K562 (cell line): Measurements from ENCODE around the gene CWC22. TPM values are rescaled to one million over a fixed set of nuclear protein-coding genes. Genes with fewer than 3 reads are reported as not detected.

Source experiments
- ATAC-seq: fragments of 200-7000 bp; cut with Tn5 transposase; 3 replicates; pipeline ENCODE4 v1.9.1; 2020; ENCODE audit warnings: moderate library complexity
- BruUV-seq: library from RNA; stranded (reverse); fragments of 400-500 nt; replicated peaks from 2 replicates; lab custom pipeline; 2021; lab: Mats Ljungman, UMichigan
- CTCF ChIA-PET: fragments of 300-600 bp; formaldehyde crosslinking; extraction: SDS; loops from one replicate; lab custom pipeline; 2021; ENCODE audit warnings: low intra/inter-chr PET ratio; lab: Yijun Ruan, JAX
- POLR2A ChIA-PET: fragments of 300-600, 350-650 bp; sonication (Branson Sonifier 250); formaldehyde crosslinking; extraction: SDS; loops from one replicate; lab custom pipeline; 2021; ENCODE audit warnings: antibody characterized with exemption, inconsistent platforms; lab: Yijun Ruan, JAX
- DNase-seq, 4 experiments: peaks; one replicate each; pipeline versions ENCODE4 v3.0.0 to v3.0.0-alpha.2; 2011 to 2018; ENCODE audit warnings: low spot score in 3 of 4, mixed read lengths in 3 of 4; ENCODE audit errors: extremely low read depth in 1 of 4
- FAIRE-seq: peaks from 2 replicates; lab custom pipeline; 2011; peaks lifted over from hg19 to GRCh38; lab: Jason Lieb, UNC
- H2AFZ ChIP-seq: 2 replicates; pipeline ENCODE4 v1.6.0; 2011; ENCODE audit warnings: low read depth, low read length, control low read depth, inconsistent platforms
- H3K27ac ChIP-seq: fragments of 200-600 bp; 3 replicates; pipeline ENCODE4 v1.8.0; 2011; ENCODE audit warnings: low read depth, mild to moderate bottlenecking, control low read depth, inconsistent platforms, low read length, moderate library complexity, mixed read lengths; ENCODE audit errors: extremely low read depth
- H3K27me3 ChIP-seq, 2 experiments: fragments of 300-600 bp in 1 of 2; 2 replicates in 1 of 2; 3 replicates in 1 of 2; pipeline versions ENCODE4 v1.6.0 to v1.8.0; 2011; ENCODE audit warnings: inconsistent platforms in 2 of 2, low read length in 2 of 2, mild to moderate bottlenecking in 1 of 2, mixed read lengths in 1 of 2, moderate library complexity in 1 of 2; ENCODE audit not compliant: control insufficient read depth in 2 of 2, insufficient read depth in 2 of 2
- H3K36me3 ChIP-seq: fragments of 300-600 bp; 3 replicates; pipeline ENCODE4 v1.8.0; 2011; ENCODE audit warnings: mild to moderate bottlenecking, low read length, inconsistent platforms; ENCODE audit not compliant: control insufficient read depth, insufficient read depth
- H3K4me1 ChIP-seq, 2 experiments: fragments of 200-600 bp in 1 of 2; replicated peaks in 1 of 2; 2 replicates in 1 of 2; 3 replicates in 1 of 2; pipeline versions ENCODE4 v1.5.1 to v1.8.0; 2011; ENCODE audit warnings: inconsistent platforms in 2 of 2, low read length in 2 of 2, mild to moderate bottlenecking in 1 of 2, mixed read lengths in 1 of 2, moderate library complexity in 1 of 2; ENCODE audit not compliant: control insufficient read depth in 2 of 2, insufficient read depth in 2 of 2
- H3K4me2 ChIP-seq: 2 replicates; pipeline ENCODE4 v1.6.1; 2011; ENCODE audit warnings: low read length, control low read depth, inconsistent platforms, mixed read lengths; ENCODE audit not compliant: insufficient read depth
- H3K4me3 ChIP-seq: fragments of 200-600 bp; sonication (generic), shearing (Covaris generic); 2 replicates; pipeline ENCODE4 v1.5.1; 2016; ENCODE audit warnings: control low read depth, inconsistent platforms
- H3K79me2 ChIP-seq: fragments of 200-600 bp; 3 replicates; pipeline ENCODE4 v1.8.0; 2011; ENCODE audit warnings: low read length, inconsistent platforms; ENCODE audit not compliant: control insufficient read depth, insufficient read depth
- H3K9ac ChIP-seq, 2 experiments: 2 replicates each; pipeline versions ENCODE4 v1.6.0 to v1.6.1; 2011; ENCODE audit warnings: low read depth in 2 of 2, low read length in 2 of 2, control low read depth in 1 of 2, inconsistent platforms in 1 of 2, mild to moderate bottlenecking in 1 of 2, mixed read lengths in 1 of 2; ENCODE audit not compliant: insufficient read depth in 1 of 2
- H3K9me1 ChIP-seq: one replicate; pipeline ENCODE4 v1.6.0; 2011; ENCODE audit warnings: inconsistent platforms, mild to moderate bottlenecking, low read length, moderate library complexity; ENCODE audit not compliant: control insufficient read depth, insufficient read depth
- H3K9me3 ChIP-seq: replicated peaks from 2 replicates; pipeline ENCODE4 v1.5.1; 2011; ENCODE audit warnings: low read depth, low read length, inconsistent platforms; ENCODE audit not compliant: control insufficient read depth, insufficient read depth
- H4K20me1 ChIP-seq: replicated peaks from 2 replicates; pipeline ENCODE4 v1.6.1; 2011; ENCODE audit warnings: low read length, inconsistent platforms, mixed read lengths; ENCODE audit not compliant: control insufficient read depth, insufficient read depth
- ADNP ChIP-seq: fragments of 200-800 bp; sonication (Bioruptor generic); IDR thresholded peaks from 2 replicates; pipeline ENCODE4 v1.6.1; 2016; ENCODE audit warnings: missing genetic modification characterization, missing compliant biosample characterization
- BRD9 ChIP-seq: fragments of 450-650 bp; IDR thresholded peaks from 2 replicates; pipeline ENCODE4 v1.6.1; 2018; ENCODE audit warnings: low read depth; ENCODE audit not compliant: partially characterized antibody
- C11orf30 ChIP-seq: fragments of 450-650 bp; IDR thresholded peaks from 2 replicates; pipeline ENCODE4 v1.6.1; 2016; ENCODE audit warnings: low read depth, mild to moderate bottlenecking
- CHD4 ChIP-seq: fragments of 200-600 bp; sonication (generic); IDR thresholded peaks from 3 replicates; pipeline ENCODE4 v1.6.1; 2012; ENCODE audit warnings: low read depth, mild to moderate bottlenecking, mixed read lengths, low read length, inconsistent platforms; ENCODE audit not compliant: insufficient read depth, insufficient replicate concordance, poor library complexity, severe bottlenecking
- HDAC6 ChIP-seq: IDR thresholded peaks from 2 replicates; pipeline ENCODE4 v1.6.1; 2012; ENCODE audit warnings: low read depth, mild to moderate bottlenecking, control low read depth, inconsistent platforms, low read length, moderate library complexity
- LEF1 ChIP-seq: fragments of 450-650 bp; IDR thresholded peaks from 2 replicates; pipeline ENCODE4 v1.6.1; 2016; ENCODE audit warnings: mild to moderate bottlenecking
- PML ChIP-seq: IDR thresholded peaks from 2 replicates; pipeline ENCODE4 v1.6.1; 2012; ENCODE audit warnings: low read length, inconsistent platforms
- SETDB1 ChIP-seq: IDR thresholded peaks from one replicate; pipeline ENCODE4 v1.6.1; 2012; ENCODE audit warnings: low read length, control low read depth, inconsistent platforms
- TSHZ1 ChIP-seq: fragments of 250-450 bp; sonication (Bioruptor Pico); IDR thresholded peaks from 2 replicates; pipeline ENCODE4 v1.4.0; 2020; ENCODE audit warnings: mild to moderate bottlenecking, moderate library complexity
- USF1 ChIP-seq: sonication (generic); formaldehyde crosslinking; IDR thresholded peaks from 2 replicates; pipeline ENCODE4 v1.9.0; 2022; ENCODE audit warnings: mild to moderate bottlenecking, missing genetic modification reagents
- YY1 ChIP-seq, 3 experiments: IDR thresholded peaks; 2 replicates each; pipeline ENCODE4 v1.6.1; 2011; ENCODE audit warnings: low read length in 2 of 3, mild to moderate bottlenecking in 2 of 3, moderate library complexity in 2 of 3, borderline replicate concordance in 1 of 3, control low read depth in 1 of 3, low read depth in 1 of 3; ENCODE audit not compliant: insufficient read depth in 3 of 3, insufficient replicate concordance in 2 of 3, control insufficient read depth in 1 of 3, insufficient read length in 1 of 3; ENCODE audit errors: extremely low read depth in 1 of 3
- ZFX ChIP-seq: sonication (generic); formaldehyde crosslinking; IDR thresholded peaks from 2 replicates; pipeline ENCODE4 v1.8.0; 2022; ENCODE audit warnings: mild to moderate bottlenecking, missing genetic modification reagents, moderate library complexity
- ZKSCAN3 ChIP-seq: fragments of 250-450 bp; sonication (Bioruptor Pico); IDR thresholded peaks from 2 replicates; pipeline ENCODE4 v1.4.0; 2020
- ZNF184 ChIP-seq: sonication (generic); formaldehyde crosslinking; IDR thresholded peaks from 2 replicates; pipeline ENCODE4 v1.5.0; 2020; ENCODE audit warnings: missing genetic modification reagents
- WGBS: fragments of 100-300 bp; shearing (Covaris generic); methylation state at CpG from one replicate; pipeline ENCODE4 v1.1.6; 2016; ENCODE audit warnings: low coverage, mixed read lengths; ENCODE audit not compliant: insufficient coverage; ENCODE audit errors: missing lambda C conversion rate; 5-methylcytosine and 5-hydroxymethylcytosine counted together
- in situ Hi-C: fragments of 300-500 bp; cut with MboI; formaldehyde crosslinking; loops from 4 replicates; pipeline ENCODE4 v1.15.0; 2018; ENCODE audit warnings: inconsistent platforms, mixed read lengths
- intact Hi-C: fragments of 100-400 bp; cut with micrococcal nuclease; formaldehyde crosslinking; loops from 2 replicates; pipeline ENCODE4 v1.14.2; 2022
- polyA plus RNA-seq, 8 experiments: library from polyadenylated mRNA; depleted of rRNA in 4 of 8; stranded (reverse) in 5 of 8; unstranded in 3 of 8; fragments of >200 nt; fragmentation: Nextera tagmentation in 2 of 8; fragmentation: Illumina TruSeq in 1 of 8; extraction: Ambion mirVana in 2 of 8; extraction: Trizol in 1 of 8; gene quantifications; 2 replicates each; pipeline versions ENCODE4 v1.2.1 to v1.2.3, GENCODE V29; 2011 to 2014; ENCODE audit warnings: inconsistent platforms in 1 of 8, missing spikeins in 1 of 8
- total RNA-seq, 7 experiments: library from RNA; depleted of rRNA in 6 of 7; stranded (reverse); fragments of >200 nt in 6 of 7; fragmentation: Illumina TruSeq in 2 of 7; extraction: Trizol in 2 of 7; gene quantifications; 2 replicates each; pipeline versions ENCODE4 v1.2.1 to v1.2.3, GENCODE V29; 2011 to 2021; ENCODE audit warnings: low replicate concordance in 1 of 7

The CWC22 gene
- total and polyA plus RNA-seq, 9 of the 15 experiments (the other 6 are each of a cell fraction or from before 2014, with no cell fraction given) = 14.5 to 54.2 (median 36.7) TPM

GRCh38 chr2:179974761-179975160, 32.3 kb downstream of the CWC22 start:
- H3K9ac ChIP-seq = peak overlapping the region in 1 of 2 experiments; percentile 8; a peak in 1 of 4 replicates
- ATAC-seq (no peak), DNase-seq (no peak), FAIRE-seq (no peak)
- H3K27ac ChIP-seq = no peak overlapping the region
- no peak overlapping the region for H3K4me3 ChIP-seq
- peaks cover 69% of the 10 kb centered on the region for H3K36me3 ChIP-seq
- WGBS = 92% methylated on average over 5 of the region's 5 CpGs
- no peaks in the 10 kb centered on the region for H3K9me1 ChIP-seq
- intact Hi-C loops = no loop called here
- H4K20me1 ChIP-seq = no peaks in the 10 kb centered on the region
- H3K4me1 ChIP-seq = no peaks in the 10 kb centered on the region
- POLR2A ChIA-PET = interaction anchor here (1.0 kb wide), 1 partner anchor 32 kb away, joined by 3 read pairs; no protein-coding TSS in a partner anchor
- TF ChIP-seq ZNF184 (CRISPR knock-in tag) (no peak), USF1 (no peak), YY1 (IDR thresholded peaks at IDR 0.05; ENCODE audit: borderline replicate concordance in 1 of 3, control insufficient read depth in 1 of 3, extremely low read depth in 1 of 3, insufficient read depth in 3 of 3, insufficient read length in 1 of 3, insufficient replicate concordance in 2 of 3, low read depth in 1 of 3, low read length in 2 of 3) (no peak), ZFX (CRISPR knock-in tag) (no peak), HDAC6 (no peak), CHD4 (no peak), ZKSCAN3 (CRISPR knock-in tag) (no peak), LEF1 (no peak), TSHZ1 (CRISPR knock-in tag) (no peak), PML (no peak), ADNP (tag) (no peak), C11orf30 (no peak), BRD9 (no peak), SETDB1 (no peak)
- in situ Hi-C loops = no loop called here
- H3K9me3 ChIP-seq = no peaks in the 10 kb centered on the region
- no peaks in the 10 kb centered on the region; the same call in 2 of the 3 replicates for H3K79me2 ChIP-seq
- no peak overlapping the region for H2AFZ ChIP-seq
- H3K4me2 ChIP-seq = no peak overlapping the region
- no TSS peak for BruUV-seq
- no peaks in the 10 kb centered on the region for H3K27me3 ChIP-seq
- CTCF ChIA-PET = no interaction called here
